Astrocyte of the spinal cord (primary cell): ENCODE results near the gene GPR39.
"Not testable (repeated sequence)": the region's sequence is repeated elsewhere in the genome, so short reads cannot be mapped to it uniquely, and the experiment has no call there.

Experiments used
- DNase-seq: peaks from one replicate; pipeline ENCODE4 v3.0.0; 2011; ENCODE audit warnings: low read depth, low spot score
- H3K4me3 ChIP-seq: 2 replicates; pipeline ENCODE4 v1.5.1; 2011; ENCODE audit warnings: low read depth, mild to moderate bottlenecking, low read length, moderate library complexity
- in situ Hi-C: cut with HindIII; loops from 2 replicates; pipeline ENCODE4 v1.10.0; 2017; ENCODE audit warnings: low sequenced_read_pairs
- TF ChIP-seq, protein P1 (sequence below): IDR thresholded peaks from 2 replicates; pipeline ENCODE4 v1.5.1; 2012; ENCODE audit warnings: low read depth, mild to moderate bottlenecking, low read length, inconsistent platforms

The GPR39 gene

DNA sequence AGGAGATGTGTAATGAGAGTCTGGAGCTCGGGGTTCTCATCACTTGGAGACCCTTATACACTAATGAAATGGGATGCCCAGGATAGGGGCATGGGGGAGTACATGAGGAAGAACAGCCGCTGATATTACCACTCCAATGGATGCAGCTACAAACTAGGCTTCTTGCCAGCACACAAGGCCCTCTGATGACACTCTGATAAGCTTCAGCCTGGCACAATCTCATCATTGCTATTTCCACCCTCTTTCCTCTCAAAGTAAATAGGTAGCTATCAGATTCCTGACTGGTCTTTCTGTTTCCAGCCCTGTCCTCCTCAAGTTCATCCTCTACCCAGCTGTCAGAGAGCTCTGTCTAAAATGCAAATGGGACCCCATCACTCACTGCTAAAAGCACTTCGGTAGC is 103.0 kb downstream of the GPR39 start:
- in situ Hi-C loops = no loop called here
- no peak for DNase-seq
- TF ChIP-seq, protein P1, sequence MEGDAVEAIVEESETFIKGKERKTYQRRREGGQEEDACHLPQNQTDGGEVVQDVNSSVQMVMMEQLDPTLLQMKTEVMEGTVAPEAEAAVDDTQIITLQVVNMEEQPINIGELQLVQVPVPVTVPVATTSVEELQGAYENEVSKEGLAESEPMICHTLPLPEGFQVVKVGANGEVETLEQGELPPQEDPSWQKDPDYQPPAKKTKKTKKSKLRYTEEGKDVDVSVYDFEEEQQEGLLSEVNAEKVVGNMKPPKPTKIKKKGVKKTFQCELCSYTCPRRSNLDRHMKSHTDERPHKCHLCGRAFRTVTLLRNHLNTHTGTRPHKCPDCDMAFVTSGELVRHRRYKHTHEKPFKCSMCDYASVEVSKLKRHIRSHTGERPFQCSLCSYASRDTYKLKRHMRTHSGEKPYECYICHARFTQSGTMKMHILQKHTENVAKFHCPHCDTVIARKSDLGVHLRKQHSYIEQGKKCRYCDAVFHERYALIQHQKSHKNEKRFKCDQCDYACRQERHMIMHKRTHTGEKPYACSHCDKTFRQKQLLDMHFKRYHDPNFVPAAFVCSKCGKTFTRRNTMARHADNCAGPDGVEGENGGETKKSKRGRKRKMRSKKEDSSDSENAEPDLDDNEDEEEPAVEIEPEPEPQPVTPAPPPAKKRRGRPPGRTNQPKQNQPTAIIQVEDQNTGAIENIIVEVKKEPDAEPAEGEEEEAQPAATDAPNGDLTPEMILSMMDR = no peak
- no peak overlapping the region for H3K4me3 ChIP-seq

DNA sequence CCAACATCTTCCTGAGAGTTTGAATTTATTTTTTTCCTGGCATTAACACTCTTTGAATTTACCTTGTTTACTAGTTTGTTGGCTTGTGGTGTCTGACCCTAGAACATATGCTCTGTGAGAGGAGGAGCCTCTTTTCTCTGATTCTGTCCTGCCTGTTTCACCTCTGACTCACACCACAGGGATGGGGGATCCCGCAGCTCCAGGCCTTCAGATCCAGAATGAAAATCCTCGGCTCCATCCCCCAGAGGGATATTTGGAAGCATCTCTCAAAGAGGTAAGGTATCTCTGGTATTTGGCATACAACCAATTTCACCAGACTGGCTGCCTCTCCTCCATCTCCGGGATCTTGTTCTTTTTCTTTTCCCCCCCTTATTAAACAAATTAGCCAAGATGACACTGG is 104.7 kb downstream of the GPR39 start:
- no peak for DNase-seq
- TF ChIP-seq, protein P1 = no peak
- in situ Hi-C loops = no loop called here
- H3K4me3 ChIP-seq = no peak overlapping the region

DNA sequence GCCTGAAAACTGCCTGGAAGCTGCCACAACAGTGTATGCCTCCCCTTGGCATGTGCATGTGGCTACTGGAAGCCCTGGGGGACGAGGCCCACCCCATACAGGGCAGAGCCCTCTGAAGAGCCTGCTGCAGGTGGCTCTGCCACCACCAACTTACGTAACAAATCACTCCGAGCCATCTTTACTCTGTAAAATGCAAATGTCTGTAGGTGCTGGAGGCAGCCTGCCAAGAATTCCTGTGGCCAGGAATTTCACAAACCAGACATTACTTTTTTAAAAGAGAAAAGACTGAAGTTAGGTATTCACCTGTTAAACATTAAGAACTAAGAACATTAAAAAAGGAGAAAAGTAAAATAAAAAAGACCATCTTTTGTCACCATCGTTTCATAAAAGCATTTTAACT is 106.3 kb downstream of the GPR39 start:
- DNase-seq = no peak
- TF ChIP-seq, protein P1 = no peak
- H3K4me3 ChIP-seq = no peak overlapping the region
- in situ Hi-C loops = no loop called here

DNA sequence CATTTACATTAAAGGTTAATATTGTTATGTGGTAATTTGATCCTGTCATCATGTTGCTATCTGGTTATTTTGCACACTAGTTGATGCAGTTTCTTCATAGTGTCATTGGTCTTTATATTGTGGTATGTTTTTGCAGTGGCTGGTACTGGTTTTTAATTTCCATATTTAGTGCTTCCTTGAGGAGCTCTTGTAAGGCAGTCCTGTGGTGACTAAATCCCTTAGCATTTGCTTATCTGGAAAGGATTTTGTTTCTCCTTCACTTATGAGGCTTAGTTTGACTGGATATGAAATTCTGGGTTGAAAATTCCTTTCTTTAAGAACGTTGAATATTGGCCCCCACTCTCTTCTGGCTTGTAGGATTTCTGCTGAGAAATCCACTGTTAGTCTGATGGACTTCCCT is 120.5 kb downstream of the GPR39 start:
- peak; percentile 11 for DNase-seq
- H3K4me3 ChIP-seq, in situ Hi-C loops: not testable (repeated sequence)

DNA sequence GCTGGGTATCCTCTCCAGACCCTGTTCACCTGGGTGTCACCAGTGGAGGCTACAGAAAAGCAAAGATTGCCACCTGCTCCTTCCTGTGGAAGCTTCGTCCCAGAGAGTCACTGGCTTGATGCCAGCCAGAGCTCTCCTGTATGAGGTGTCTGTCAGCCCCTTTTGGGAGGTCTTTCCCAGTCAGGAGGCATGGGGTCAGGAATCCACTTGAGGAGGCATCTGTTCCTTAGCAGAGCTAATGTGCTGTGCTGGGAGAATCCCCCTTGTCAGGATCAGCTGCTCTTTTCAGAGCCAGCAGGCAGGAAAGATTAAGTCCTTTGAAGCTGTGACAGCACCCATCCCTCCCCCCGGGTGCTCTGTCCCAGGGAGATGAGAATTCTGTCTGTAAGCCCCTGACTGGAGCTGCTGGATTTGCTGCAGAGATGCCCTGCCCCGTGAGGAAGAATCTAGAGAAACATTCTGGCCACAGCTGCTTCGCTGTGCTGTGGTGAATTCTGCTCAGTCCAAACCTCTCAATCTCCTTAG is 121.8 kb downstream of the GPR39 start:
- H3K4me3 ChIP-seq = no peak overlapping the region
- TF ChIP-seq, protein P1 = no peak
- no peak for DNase-seq
- in situ Hi-C loops = no loop called here

DNA sequence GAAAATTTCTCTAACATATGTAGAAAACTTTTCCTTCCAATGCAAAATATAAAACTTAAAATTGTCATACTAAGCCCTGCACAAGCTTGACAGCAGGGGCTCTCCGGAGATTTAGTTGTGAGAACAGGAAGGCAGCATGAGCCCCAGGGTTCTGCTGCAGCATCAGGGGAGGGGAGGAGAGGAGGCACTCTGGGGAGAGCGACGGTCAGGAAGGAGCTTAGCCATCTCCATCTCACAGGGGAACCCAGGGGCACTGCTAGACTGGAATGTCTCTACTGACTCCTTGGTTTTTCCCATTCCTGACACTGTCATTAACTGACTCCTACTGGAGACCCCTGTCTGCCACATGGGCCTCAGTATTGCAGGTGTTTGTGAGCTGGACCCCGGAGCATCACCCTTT is 123.6 kb downstream of the GPR39 start:
- H3K4me3 ChIP-seq = no peak overlapping the region

DNA sequence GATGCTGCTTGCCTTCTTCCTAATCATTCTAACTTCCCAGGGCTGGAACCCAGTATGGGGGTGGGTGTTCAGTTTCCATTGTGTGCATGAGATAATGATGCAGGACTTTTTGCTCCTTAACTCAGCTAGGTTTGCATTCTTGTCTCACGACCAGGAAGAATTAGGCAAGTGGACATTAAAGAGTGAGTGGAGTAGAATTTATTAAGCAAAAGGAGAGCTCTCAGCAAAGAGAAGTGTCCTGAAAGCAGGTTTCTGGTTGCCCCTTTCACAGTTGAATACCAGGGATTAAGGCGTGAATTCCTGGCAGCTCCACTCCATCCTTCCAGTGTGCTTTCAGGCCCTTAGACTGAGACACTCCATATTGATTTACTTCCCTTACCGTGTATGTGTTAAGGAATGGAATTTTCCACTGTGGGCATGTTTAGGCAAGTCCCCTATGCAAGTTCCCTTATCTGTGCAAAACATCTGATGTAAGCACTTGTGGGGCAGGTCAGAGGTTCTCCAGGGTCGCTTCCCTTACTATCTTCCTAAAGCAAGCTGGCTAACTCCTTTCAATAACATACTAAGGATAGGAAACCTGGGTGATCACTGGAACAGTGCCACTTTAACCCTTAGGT is 126.5 kb downstream of the GPR39 start:
- no peak for DNase-seq
- in situ Hi-C loops = no loop called here
- TF ChIP-seq, protein P1 = no peak
- H3K4me3 ChIP-seq = no peak overlapping the region

More for the DNA sequence above, 123.6 kb downstream of the GPR39 start:
- in situ Hi-C loops = no loop called here
- no peak for DNase-seq
- TF ChIP-seq, protein P1 = no peak
